CD4-positive, alpha-beta T cell treated with Interleukin-6 at 100 ng/mL for 8 hours (primary cell): Measurements from ENCODE around the gene LTA4H.
"Not testable (repeated sequence)": the region's sequence is repeated elsewhere in the genome, so short reads cannot be mapped to it uniquely, and the experiment has no call there.

ENCODE experiments used
- DNase-seq: peaks from one replicate; pipeline ENCODE4 v3.0.0-alpha.2; 2020; ENCODE audit warnings: mixed read lengths, low spot score

Gene LTA4H

GRCh38 chr12:96035283-96036236 is at the start of gene LTA4H:
Gene LTA4H (minus strand): TSS chr12:96035587. CDS start chr12:96035519, 68 bp downstream.
- DNase-seq: peak; percentile 96

DNA sequence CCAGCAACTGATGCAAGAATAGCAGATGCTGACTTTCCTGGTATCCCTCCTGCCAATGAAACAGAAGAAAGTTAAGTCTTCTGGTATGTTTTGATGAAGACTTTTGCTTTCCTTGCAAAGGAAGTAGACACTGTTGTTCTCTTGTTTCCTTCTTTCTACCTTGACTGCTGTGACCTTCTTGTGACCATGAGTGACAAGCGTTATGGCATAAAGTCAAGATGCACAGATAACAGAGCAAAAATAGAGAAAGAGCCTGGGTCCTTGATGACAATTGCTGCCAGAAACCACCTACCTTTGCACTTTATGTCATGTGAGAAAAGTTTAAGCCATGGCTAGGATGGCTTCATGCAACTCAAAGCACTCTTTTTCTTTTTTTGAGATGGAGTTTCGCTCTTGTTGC is 49.2 kb upstream of the LTA4H start:
- no peak for DNase-seq

- DNase-seq: no peak
Measured at GRCh38 chr12:96083020-96083719, 47.8 kb upstream of the LTA4H start.

DNA sequence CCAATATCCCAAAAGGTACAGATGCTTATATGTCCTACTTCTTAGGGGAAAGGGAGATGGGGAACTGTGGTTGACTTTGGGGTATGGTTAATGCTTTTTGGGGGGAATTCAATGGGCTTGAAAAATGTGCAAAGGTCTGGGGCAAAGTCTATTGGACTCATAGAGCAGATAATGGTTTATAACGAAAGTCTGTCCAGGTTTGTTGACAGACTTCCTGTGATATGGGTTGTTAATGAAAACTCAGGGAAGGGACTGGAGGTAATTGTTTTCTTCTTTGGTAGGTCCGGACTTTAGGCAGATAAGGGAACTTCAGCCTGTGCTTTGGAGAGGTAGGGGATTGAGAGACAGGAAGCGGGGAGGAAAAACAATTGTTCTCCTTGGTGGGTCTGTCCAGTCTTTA is 46.2 kb upstream of the LTA4H start:
- no peak for DNase-seq

DNA sequence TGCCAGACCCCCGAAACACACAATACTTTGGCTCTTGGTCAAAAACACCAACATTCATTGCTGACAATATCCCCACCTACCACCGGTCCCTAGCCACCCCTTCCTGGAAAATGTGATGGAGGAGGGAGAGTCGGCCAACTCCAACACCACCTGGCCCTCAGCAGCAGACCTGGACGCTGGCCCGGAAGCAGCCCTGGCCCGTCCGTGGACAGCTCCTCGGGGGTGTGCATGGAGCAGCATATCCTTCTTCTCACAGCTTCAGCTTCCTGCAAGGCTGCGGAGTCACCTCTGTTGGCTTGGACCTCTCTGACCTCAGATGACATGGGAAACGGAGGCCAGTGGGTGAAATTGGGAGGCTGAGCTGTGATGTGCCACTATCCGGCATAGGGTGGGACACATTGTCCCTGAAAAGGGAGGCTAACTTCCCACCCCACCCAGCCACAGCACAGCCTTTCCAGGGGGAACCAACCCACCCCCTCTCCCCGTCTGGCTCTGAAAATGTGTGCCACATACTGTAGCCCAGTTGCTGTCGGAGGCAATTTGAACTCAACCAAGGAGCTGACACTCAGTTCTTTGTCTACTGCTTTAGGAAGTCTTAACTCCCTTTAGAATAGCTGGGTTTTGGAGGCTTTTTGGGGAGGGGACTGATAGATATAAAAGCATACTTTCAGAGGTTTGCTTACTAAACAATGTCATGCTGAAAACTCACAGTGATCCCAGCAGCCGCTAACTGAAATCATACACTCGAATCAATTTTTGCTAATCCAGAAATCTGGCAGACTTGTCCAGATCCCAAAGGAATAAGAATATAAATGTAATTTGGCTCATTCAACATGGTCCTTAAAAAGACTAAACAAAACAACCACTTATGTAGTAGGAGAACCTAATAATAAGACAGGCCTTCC is 43.1 kb upstream of the LTA4H start:
- DNase-seq: no peak

DNA sequence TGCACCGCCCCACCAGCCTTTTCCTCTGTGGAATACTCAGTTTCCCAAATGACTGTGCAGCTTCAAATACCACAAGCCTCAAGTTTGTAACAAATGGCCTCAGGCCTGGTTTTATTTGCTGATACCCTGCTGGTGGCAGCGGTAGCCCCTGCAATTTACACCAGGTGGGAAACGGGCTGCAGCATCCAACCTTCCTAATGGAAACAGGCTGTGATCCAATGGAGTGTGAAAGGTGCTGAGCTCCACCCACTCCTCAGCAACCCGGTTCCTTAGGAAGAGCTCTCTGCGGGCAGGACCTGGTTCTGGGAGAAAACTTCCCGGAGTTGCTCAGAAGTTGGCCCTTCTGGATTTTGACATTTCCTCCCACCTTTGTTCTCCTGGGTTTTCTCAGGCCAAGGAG is 41.7 kb upstream of the LTA4H start:
- DNase-seq: no peak

GRCh38 chr12:96075560-96075959 is 40.2 kb upstream of the LTA4H start:
- DNase-seq: no peak

- DNase-seq: no peak
Measured at GRCh38 chr12:96073346-96074330, 38.3 kb upstream of the LTA4H start.

GRCh38 chr12:96070670-96071279 is 35.4 kb upstream of the LTA4H start:
- no peak for DNase-seq

- DNase-seq: no peak
Measured at GRCh38 chr12:96069511-96070231, 34.3 kb upstream of the LTA4H start.

DNA sequence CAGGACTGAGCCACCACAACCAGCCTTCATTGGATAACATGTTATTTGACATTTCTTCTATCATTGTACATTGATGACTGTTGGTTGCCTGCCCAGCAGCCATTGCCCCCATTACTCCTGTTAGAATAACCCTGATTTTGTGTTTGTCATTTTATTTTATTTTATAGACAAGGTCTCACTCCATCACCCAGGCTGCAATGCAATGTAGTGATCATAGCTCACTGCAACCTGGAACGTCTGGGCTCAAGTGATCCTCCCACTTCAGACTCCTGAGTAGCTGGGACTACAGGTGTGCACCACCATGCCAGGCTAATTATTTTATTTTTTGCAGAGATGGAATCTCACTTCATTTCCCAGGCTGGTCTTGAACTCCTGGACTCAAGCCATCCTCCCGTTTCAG is 33.2 kb upstream of the LTA4H start:
- no peak for DNase-seq

DNA sequence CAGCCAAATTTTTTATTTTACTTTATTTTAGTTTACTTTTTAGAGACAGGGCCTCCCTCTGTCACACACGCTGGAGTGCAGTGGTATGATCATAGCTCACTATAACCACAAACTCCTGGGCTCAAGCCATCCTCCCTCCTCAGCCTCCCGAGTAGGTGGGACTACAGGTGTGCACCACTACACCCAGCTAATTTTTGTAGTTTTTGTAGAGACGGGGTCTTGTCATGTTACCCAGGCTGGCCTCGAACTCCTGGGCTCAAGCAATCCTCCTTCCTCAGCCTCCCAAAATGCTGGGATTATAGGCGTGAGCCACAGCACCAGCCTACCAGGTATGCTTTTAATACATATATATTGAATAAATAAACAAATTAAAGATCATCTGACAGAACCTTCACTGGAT is 32.7 kb upstream of the LTA4H start:
- no peak for DNase-seq

DNA sequence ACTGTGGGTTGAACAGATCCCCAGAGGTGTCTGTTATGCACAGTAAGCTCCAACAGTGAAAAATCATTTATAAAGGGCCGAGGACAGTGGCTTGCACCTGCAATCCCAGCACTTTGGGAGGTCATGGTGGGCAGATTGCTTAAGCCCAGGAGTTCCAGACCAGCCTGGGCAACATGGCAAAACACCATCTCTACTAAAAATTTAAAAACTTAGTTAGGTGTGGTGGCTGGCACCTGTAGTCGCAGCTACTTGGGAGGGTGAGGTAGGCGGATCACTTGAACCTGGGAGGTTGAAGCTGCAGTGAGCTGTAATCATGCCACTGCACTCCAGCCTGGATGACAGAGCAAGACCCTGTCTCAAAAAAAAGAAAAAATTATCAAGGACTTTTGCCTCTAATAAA is 30.4 kb upstream of the LTA4H start:
- DNase-seq: not testable (repeated sequence)

- DNase-seq: no peak
Measured at GRCh38 chr12:96064966-96065365, 29.6 kb upstream of the LTA4H start.

DNA sequence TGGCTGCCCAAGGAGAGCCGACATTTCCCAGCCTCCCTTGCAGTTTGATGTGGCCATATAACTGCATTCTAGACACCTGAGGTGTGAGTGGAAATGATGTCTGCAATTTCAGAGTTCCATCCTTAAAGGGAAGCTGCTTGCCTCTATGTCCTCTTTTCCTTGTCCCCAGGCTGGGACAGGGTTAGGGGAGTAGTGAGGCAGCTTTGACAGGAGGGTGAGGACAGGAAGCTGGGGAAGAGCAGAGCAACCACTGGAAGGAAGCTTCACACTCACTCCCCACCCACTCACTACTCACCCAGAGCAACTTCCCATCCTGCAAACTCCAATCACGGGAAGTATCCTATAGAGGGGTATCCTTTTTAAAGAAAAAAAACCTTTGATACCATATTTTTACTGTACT is 28.9 kb upstream of the LTA4H start:
- DNase-seq: no peak

GRCh38 chr12:96063046-96063445 is 27.7 kb upstream of the LTA4H start:
- DNase-seq: peak; percentile 36

DNA sequence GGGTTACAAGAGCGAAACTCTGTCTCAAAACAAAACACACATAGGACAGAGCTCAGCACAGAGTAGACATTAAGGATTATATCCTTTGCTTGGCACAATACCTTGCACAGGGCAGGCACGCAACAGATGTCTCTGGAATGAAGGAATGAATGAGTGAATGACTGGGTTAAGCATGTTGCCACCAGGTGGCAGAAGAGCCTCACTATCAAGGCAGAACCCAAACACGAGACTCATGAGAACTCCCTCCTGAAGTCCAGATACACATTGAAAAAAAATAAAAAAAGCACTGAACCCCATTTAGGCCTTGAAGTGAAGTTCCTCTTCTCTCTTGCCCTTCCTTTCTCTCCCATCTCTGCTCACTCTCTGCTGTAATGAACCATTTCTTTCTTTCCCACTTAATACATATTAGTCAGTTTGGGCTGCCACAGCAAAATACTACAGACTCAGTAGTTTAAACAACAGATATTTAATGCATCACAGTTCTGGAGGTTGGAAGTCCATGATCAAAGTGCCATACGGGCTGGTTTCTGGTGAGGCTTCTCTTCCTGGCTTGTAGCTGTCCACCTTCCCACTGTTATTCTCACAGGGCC is 26.6 kb upstream of the LTA4H start:
- peak; percentile 75 for DNase-seq

DNA sequence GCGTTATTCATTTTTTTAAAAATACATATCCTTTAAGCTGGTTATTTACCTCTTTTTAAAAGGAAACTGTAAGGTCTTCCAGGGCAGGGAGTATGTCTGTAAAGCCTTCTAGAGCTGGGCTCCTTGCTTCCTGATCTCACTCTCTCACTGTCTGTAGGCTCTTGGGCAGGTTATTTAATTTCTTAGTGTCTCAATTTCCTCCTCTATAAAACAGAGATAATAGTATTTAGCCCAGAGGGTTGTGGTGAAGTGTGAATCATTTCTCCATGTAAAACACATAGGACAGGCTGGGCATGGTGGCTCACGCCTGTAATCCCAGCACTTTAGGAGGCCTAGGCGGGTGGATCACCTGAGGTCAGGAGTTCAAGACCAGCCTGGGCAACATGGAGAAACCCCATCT is 25.9 kb upstream of the LTA4H start:
- no peak for DNase-seq

- no peak for DNase-seq
Measured at GRCh38 chr12:96060041-96060440, 24.7 kb upstream of the LTA4H start.
